B cell (primary cell): Measurements from ENCODE around the gene TET3. TPM values are rescaled to one million over a fixed set of nuclear protein-coding genes. Genes with fewer than 3 reads are reported as not detected.

Source experiments
- ATAC-seq: fragments of 200-7000 bp; cut with Tn5 transposase; one replicate; pipeline ENCODE4 v1.10.0; 2021; ENCODE audit warnings: low read depth, mild to moderate bottlenecking, moderate number of reproducible peaks, moderate library complexity
- CTCF ChIA-PET: fragments of 350-600 bp; sonication (Branson Sonifier 250); formaldehyde crosslinking; loops from one replicate; lab custom pipeline; 2021; ENCODE audit warnings: antibody characterized with exemption, inconsistent platforms; lab: Charles Lee
- POLR2A ChIA-PET: fragments of 350-600 bp; sonication (Branson Sonifier 250); formaldehyde crosslinking; loops from one replicate; lab custom pipeline; 2021; ENCODE audit warnings: antibody characterized with exemption; lab: Charles Lee
- DNase-seq: peaks from one replicate; pipeline ENCODE4 v3.0.0; 2013
- H2AFZ ChIP-seq: 2 replicates; pipeline ENCODE4 v1.6.1; 2012; ENCODE audit warnings: mild to moderate bottlenecking, low read depth, low read length; ENCODE audit not compliant: insufficient read depth, poor library complexity, severe bottlenecking
- H3K27ac ChIP-seq, 2 donors: 1 replicate in 1 of 2; 2 replicates in 1 of 2; pipeline ENCODE4 v1.5.1; 2012 to 2013; ENCODE audit warnings: low read length in 2 of 2, mild to moderate bottlenecking in 2 of 2, moderate library complexity in 1 of 2
- H3K27me3 ChIP-seq, 4 experiments: fragments of 200-600 bp in 1 of 4; sonication (generic) in 1 of 4; replicated peaks in 1 of 4; 1 replicate in 2 of 4; 2 replicates in 2 of 4; pipeline versions ENCODE4 v1.6.1 to v1.7.0; 2013 to 2016; ENCODE audit warnings: low read length in 3 of 4, mild to moderate bottlenecking in 2 of 4, mixed read lengths in 1 of 4, moderate library complexity in 1 of 4; ENCODE audit not compliant: insufficient read depth in 4 of 4, control insufficient read depth in 3 of 4; ENCODE audit errors: control extremely low read depth in 1 of 4
- H3K36me3 ChIP-seq, 2 experiments: replicated peaks in 1 of 2; 1 replicate in 1 of 2; 2 replicates in 1 of 2; pipeline versions ENCODE4 v1.6.1 to v1.7.1; 2013; ENCODE audit warnings: low read length in 1 of 2; ENCODE audit not compliant: insufficient read depth in 2 of 2, control insufficient read depth in 1 of 2; ENCODE audit errors: control extremely low read depth in 1 of 2, extremely low read depth in 1 of 2
- H3K4me1 ChIP-seq, 2 donors: fragments of 200-600 bp in 1 of 2; sonication (generic) in 1 of 2; 1 replicate in 1 of 2; 2 replicates in 1 of 2; pipeline versions ENCODE4 v1.5.1 to v1.6.1; 2013 to 2017; ENCODE audit warnings: low read length in 2 of 2; ENCODE audit not compliant: control insufficient read depth in 2 of 2, insufficient read depth in 2 of 2
- H3K4me2 ChIP-seq: replicated peaks from 2 replicates; pipeline ENCODE3; 2012; ENCODE audit warnings: mild to moderate bottlenecking, low read depth, low read length; ENCODE audit not compliant: poor library complexity, severe bottlenecking
- H3K4me3 ChIP-seq, 5 experiments: fragments of 200-600 bp in 1 of 5; sonication (generic) in 1 of 5; 1 replicate in 3 of 5; 2 replicates in 2 of 5; pipeline versions ENCODE4 v1.5.1 to v1.7.0; 2011 to 2016; ENCODE audit warnings: low read length in 4 of 5, mild to moderate bottlenecking in 4 of 5, low read depth in 2 of 5, control low read depth in 1 of 5, moderate library complexity in 1 of 5; ENCODE audit not compliant: insufficient read depth in 1 of 5; ENCODE audit errors: control extremely low read depth in 1 of 5, extremely low read depth in 1 of 5
- H3K79me2 ChIP-seq: fragments of 200-600 bp; sonication (generic); one replicate; pipeline ENCODE4 v1.6.0; 2016; ENCODE audit warnings: low read length; ENCODE audit not compliant: control insufficient read depth, insufficient read depth
- H3K9ac ChIP-seq: fragments of 200-600 bp; sonication (generic); 2 replicates; pipeline ENCODE4 v1.6.1; 2017; ENCODE audit warnings: mild to moderate bottlenecking, low read length, moderate library complexity
- H3K9me3 ChIP-seq, 3 donors: one replicate each; pipeline versions ENCODE4 v1.6.1 to v1.7.1; 2013; ENCODE audit warnings: low read length in 2 of 3; ENCODE audit not compliant: control insufficient read depth in 2 of 3, insufficient read depth in 1 of 3; ENCODE audit errors: control extremely low read depth in 1 of 3
- H4K20me1 ChIP-seq: 2 replicates; pipeline ENCODE4 v1.6.0; 2012; ENCODE audit warnings: mild to moderate bottlenecking, low read length; ENCODE audit not compliant: insufficient read depth, control insufficient read depth, poor library complexity, severe bottlenecking
- H3K27ac Mint-ChIP-seq: one replicate; pipeline ENCODE4 v1.8.0; 2021; ENCODE audit warnings: mixed read lengths
- H3K27me3 Mint-ChIP-seq: one replicate; pipeline ENCODE4 v1.8.0; 2021; ENCODE audit warnings: mixed read lengths
- H3K4me1 Mint-ChIP-seq: one replicate; pipeline ENCODE4 v1.8.0; 2021; ENCODE audit warnings: mixed read lengths
- H3K4me3 Mint-ChIP-seq: one replicate; pipeline ENCODE4 v1.8.0; 2021; ENCODE audit warnings: mixed read lengths
- H3K9me3 Mint-ChIP-seq: one replicate; pipeline ENCODE4 v1.8.0; 2022; ENCODE audit warnings: mixed read lengths; ENCODE audit not compliant: insufficient read depth
- CTCF ChIP-seq: fragments of 200-600 bp; IDR thresholded peaks from one replicate; pipeline ENCODE4 v1.8.0; 2022; ENCODE audit warnings: antibody characterized with exemption, mild to moderate bottlenecking
- EZH2 ChIP-seq: IDR thresholded peaks from 2 replicates; pipeline ENCODE4 v1.6.1; 2012; ENCODE audit warnings: borderline replicate concordance, low read depth, mild to moderate bottlenecking, moderate library complexity, low read length; ENCODE audit not compliant: insufficient read depth, poor library complexity, severe bottlenecking
- WGBS: methylation state at CpG from one replicate; pipeline ENCODE4 v1.1.5; 2013; ENCODE audit warnings: missing lambda C conversion rate; ENCODE audit not compliant: insufficient coverage; 5-methylcytosine and 5-hydroxymethylcytosine counted together
- intact Hi-C: fragments of 100-400 bp; cut with micrococcal nuclease; formaldehyde crosslinking; loops from one replicate; pipeline ENCODE4 v1.10.0; 2022
- polyA plus RNA-seq: library from polyadenylated mRNA; depleted of rRNA; stranded (reverse); fragments of >200 nt; gene quantifications from 2 replicates; pipeline ENCODE4 v1.2.3, GENCODE V29; 2012
- total RNA-seq, 2 donors: library from RNA; stranded (reverse); fragments of 120-200 nt in 1 of 2; gene quantifications; 1 replicate in 1 of 2; 2 replicates in 1 of 2; pipeline versions ENCODE4 v1.2.3 to v1.2.4, GENCODE V29; 2013 to 2022

TET3 gene
- total and polyA plus RNA-seq, 2 donors (not counting 1 experiment from before 2014, with no cell fraction given), result 4.7 to 43.9 TPM

GRCh38 chr2:73985308-73986084 lies 786 bp downstream of the TET3 start:
- H3K27me3 ChIP-seq, result peaks cover 0 to 3% (median under 1%) of the 10 kb centered on the region in 4 experiments
- no peaks in the 10 kb centered on the region for H3K9me3 Mint-ChIP-seq
- H3K4me3 ChIP-seq, result peak overlapping the region; percentile 53 to 78 (median 66)
- H3K27ac Mint-ChIP-seq, result peak overlapping the region; percentile 89
- H2AFZ ChIP-seq, result peak overlapping the region; percentile 7
- under 1% methylated on average over 59 of the region's 66 CpGs for WGBS
- intact Hi-C loops, result loop anchor here (1.0 to 5.0 kb wide), 6 partner anchors 15 to 193 kb away; partner anchors contain the start of genes DGUOK and MOB1A
- no peaks in the 10 kb centered on the region for H3K27me3 Mint-ChIP-seq
- peak overlapping the region; percentile 71 to 72 for H3K27ac ChIP-seq
- peaks cover 50% of the 10 kb centered on the region for H3K79me2 ChIP-seq
- H3K9ac ChIP-seq, result peak overlapping the region; percentile 71
- CTCF ChIA-PET, result interaction anchor here (0.8 to 4.0 kb wide), 4 partner anchors 16 to 120 kb away, joined by 3 to 19 read pairs (median 4); no protein-coding TSS in a partner anchor
- H3K4me3 Mint-ChIP-seq, result peak overlapping the region; percentile 82
- H3K36me3 ChIP-seq, result peaks cover 4 to 30% of the 10 kb centered on the region in 2 experiments
- ATAC-seq (peak; percentile 72), DNase-seq (peak; percentile 92)
- H3K4me1 Mint-ChIP-seq, result peaks cover 77% of the 10 kb centered on the region
- peak overlapping the region; percentile 76 for H3K4me2 ChIP-seq
- no peak for TF ChIP-seq CTCF
- TF ChIP-seq EZH2, result no peak
- no peaks in the 10 kb centered on the region for H3K9me3 ChIP-seq
- H3K4me1 ChIP-seq, result peaks cover 55 to 66% of the 10 kb centered on the region in 2 donors
- POLR2A ChIA-PET, result interaction anchor here (1.0 to 1.2 kb wide), 2 partner anchors 15 to 47 kb away, joined by 3 read pairs; no protein-coding TSS in a partner anchor
- H4K20me1 ChIP-seq, result peaks cover 48% of the 10 kb centered on the region
